ENCODE measurements around the gene TMOD2. TPM values are rescaled to one million over a fixed set of nuclear protein-coding genes. Genes with fewer than 3 reads are reported as not detected.

TMOD2 gene
- total and polyA plus RNA-seq, 12 donors = 1.4 to 13.2 (median 7.0) TPM

- no peaks in the 10 kb centered on the region for H3K9me3 ChIP-seq (replicated peaks in 1 of 3)
- DNase-seq = no peak
- WGBS, 4 donors = 45 to 54% (median 51%) methylated on average over 4 of the region's 4 CpGs
- H3K4me3 ChIP-seq = no peak overlapping the region
- no peaks in the 10 kb centered on the region for H3K27me3 ChIP-seq
- no peak for TF ChIP-seq CTCF (IDR thresholded peaks at IDR 0.05)
- no peak for TF ChIP-seq POLR2A (IDR thresholded peaks at IDR 0.05)
- peaks cover 12 to 63% of the 10 kb centered on the region in 2 donors for H3K4me1 ChIP-seq (replicated peaks in 1 of 2)
- no peaks in the 10 kb centered on the region for H3K36me3 ChIP-seq (replicated peaks in 1 of 2)
- H3K27ac ChIP-seq = peak overlapping the region in 1 of 5 donors; percentile 23
- intact Hi-C loops (cut with DNase I) = no loop called here
Observed at GRCh38 chr15:51837792-51838251, 86.4 kb downstream of the TMOD2 start.

- H3K36me3 ChIP-seq (replicated peaks in 1 of 2) = no peaks in the 10 kb centered on the region
- WGBS, 4 donors = 74 to 82% (median 80%) methylated on average over 2 of the region's 2 CpGs
- H3K27ac ChIP-seq = no peak overlapping the region
- no peaks in the 10 kb centered on the region for H3K27me3 ChIP-seq
- TF ChIP-seq CTCF (IDR thresholded peaks at IDR 0.05) (no peak), POLR2A (IDR thresholded peaks at IDR 0.05) (no peak)
- no peak overlapping the region for H3K4me3 ChIP-seq
- DNase-seq = no peak
- peaks cover 12 to 63% of the 10 kb centered on the region in 2 donors for H3K4me1 ChIP-seq (replicated peaks in 1 of 2)
- H3K9me3 ChIP-seq (replicated peaks in 1 of 3) = no peaks in the 10 kb centered on the region
- intact Hi-C loops (cut with DNase I) = no loop called here
Observed at GRCh38 chr15:51838270-51838669, 86.9 kb downstream of the TMOD2 start.

- no peak overlapping the region for H3K4me3 ChIP-seq
- H3K4me1 ChIP-seq (replicated peaks in 1 of 2) = peaks cover 12 to 73% of the 10 kb centered on the region in 2 donors
- intact Hi-C loops (cut with DNase I) = no loop called here
- 71 to 87% (median 81%) methylated on average over 4 of the region's 4 CpGs for WGBS, 4 donors
- H3K9me3 ChIP-seq (replicated peaks in 1 of 3) = no peaks in the 10 kb centered on the region
- no peaks in the 10 kb centered on the region for H3K27me3 ChIP-seq
- TF ChIP-seq POLR2A (IDR thresholded peaks at IDR 0.05) (no peak), CTCF (IDR thresholded peaks at IDR 0.05) (no peak)
- no peak for DNase-seq
- no peak overlapping the region for H3K27ac ChIP-seq
- no peaks in the 10 kb centered on the region for H3K36me3 ChIP-seq (replicated peaks in 1 of 2)
Observed at GRCh38 chr15:51840692-51841091, 89.3 kb downstream of the TMOD2 start.

- H3K4me1 ChIP-seq (replicated peaks in 1 of 2) = peaks cover 16 to 77% of the 10 kb centered on the region in 2 donors
- WGBS, 4 donors = 71 to 78% (median 78%) methylated on average over 5 of the region's 5 CpGs
- no peak overlapping the region for H3K4me3 ChIP-seq
- TF ChIP-seq POLR2A (IDR thresholded peaks at IDR 0.05) = no peak
- no peak for TF ChIP-seq CTCF (IDR thresholded peaks at IDR 0.05)
- no peaks in the 10 kb centered on the region for H3K9me3 ChIP-seq (replicated peaks in 1 of 3)
- peak in 2 of 7 donors; percentile 9 to 19 for DNase-seq
- no peaks in the 10 kb centered on the region for H3K36me3 ChIP-seq (replicated peaks in 1 of 2)
- H3K27ac ChIP-seq = no peak overlapping the region
- intact Hi-C loops (cut with DNase I) = no loop called here
- no peaks in the 10 kb centered on the region for H3K27me3 ChIP-seq
Observed at GRCh38 chr15:51841406-51842040, 90.1 kb downstream of the TMOD2 start.
